Measurements from ENCODE around the gene ITGB1BP2.
"Not testable (repeated sequence)": the region's sequence is repeated elsewhere in the genome, so short reads cannot be mapped to it uniquely, and the experiment has no call there.

Gene ITGB1BP2

GRCh38 chrX:71301195-71301924 lies at the start of gene ITGB1BP2:
Gene ITGB1BP2 (plus strand): TSS chrX:71301750. CDS start chrX:71301807, 57 bp downstream.
- DNase-seq (ENCODE audit: low read depth) = no peak

GRCh38 chrX:71252221-71252620 lies 49.3 kb upstream of the ITGB1BP2 start:
- DNase-seq (ENCODE audit: low read depth) = no peak

- no peak for DNase-seq (ENCODE audit: low read depth)
Measured at GRCh38 chrX:71253253-71254091, 48.1 kb upstream of the ITGB1BP2 start.

- DNase-seq (ENCODE audit: low read depth) = peak; percentile 63
Measured at GRCh38 chrX:71254092-71254963, 47.2 kb upstream of the ITGB1BP2 start, which contains the start of gene ZMYM3. Gene ZMYM3 (minus strand): TSS chrX:71254140. CDS start chrX:71253255, 885 bp downstream.

- DNase-seq (ENCODE audit: low read depth) = no peak
Measured at GRCh38 chrX:71256051-71256450, 45.5 kb upstream of the ITGB1BP2 start.

GRCh38 chrX:71256856-71257255 lies 44.7 kb upstream of the ITGB1BP2 start:
- DNase-seq (ENCODE audit: low read depth) = no peak

GRCh38 chrX:71268624-71269023 lies 32.9 kb upstream of the ITGB1BP2 start:
- DNase-seq (ENCODE audit: low read depth) = not testable (repeated sequence)

- DNase-seq (ENCODE audit: low read depth) = no peak
Measured at GRCh38 chrX:71269801-71270395, 31.7 kb upstream of the ITGB1BP2 start.

- DNase-seq (ENCODE audit: low read depth) = not testable (repeated sequence)
Measured at GRCh38 chrX:71272313-71272712, 29.2 kb upstream of the ITGB1BP2 start.

- not testable (repeated sequence) for DNase-seq (ENCODE audit: low read depth)
Measured at GRCh38 chrX:71281300-71281699, 20.2 kb upstream of the ITGB1BP2 start.

GRCh38 chrX:71282514-71283402 lies 18.8 kb upstream of the ITGB1BP2 start:
- DNase-seq (ENCODE audit: low read depth) = peak; percentile 31

- peak; percentile 62 for DNase-seq (ENCODE audit: low read depth)
Measured at GRCh38 chrX:71283403-71284143, 18.0 kb upstream of the ITGB1BP2 start, which contains the start of gene NONO. Gene NONO (plus strand): TSS chrX:71283635. CDS start chrX:71290638, 7,003 bp downstream.

- DNase-seq (ENCODE audit: low read depth) = no peak
Measured at GRCh38 chrX:71285929-71286328, 15.6 kb upstream of the ITGB1BP2 start.

- DNase-seq (ENCODE audit: low read depth) = no peak
Measured at GRCh38 chrX:71291381-71291780, 10.2 kb upstream of the ITGB1BP2 start.

- DNase-seq (ENCODE audit: low read depth) = no peak
Measured at GRCh38 chrX:71292669-71293365, 8.7 kb upstream of the ITGB1BP2 start.

GRCh38 chrX:71296806-71297205 lies 4.7 kb upstream of the ITGB1BP2 start:
- no peak for DNase-seq (ENCODE audit: low read depth)

- DNase-seq (ENCODE audit: low read depth) = no peak
Measured at GRCh38 chrX:71298119-71298518, 3.4 kb upstream of the ITGB1BP2 start.

- not testable (repeated sequence) for DNase-seq (ENCODE audit: low read depth)
Measured at GRCh38 chrX:71300064-71300463, 1.5 kb upstream of the ITGB1BP2 start.

- not testable (repeated sequence) for DNase-seq (ENCODE audit: low read depth)
Measured at GRCh38 chrX:71300495-71300894, 1.1 kb upstream of the ITGB1BP2 start.
